ENCODE results near the gene SNCAIP. TPM values are rescaled to one million over a fixed set of nuclear protein-coding genes. Genes with fewer than 3 reads are reported as not detected.
"Not testable (repeated sequence)": the region's sequence is repeated elsewhere in the genome, so short reads cannot be mapped to it uniquely, and the experiment has no call there.

Gene SNCAIP
- polyA plus RNA-seq, 1 donor = 8.8 TPM

DNA sequence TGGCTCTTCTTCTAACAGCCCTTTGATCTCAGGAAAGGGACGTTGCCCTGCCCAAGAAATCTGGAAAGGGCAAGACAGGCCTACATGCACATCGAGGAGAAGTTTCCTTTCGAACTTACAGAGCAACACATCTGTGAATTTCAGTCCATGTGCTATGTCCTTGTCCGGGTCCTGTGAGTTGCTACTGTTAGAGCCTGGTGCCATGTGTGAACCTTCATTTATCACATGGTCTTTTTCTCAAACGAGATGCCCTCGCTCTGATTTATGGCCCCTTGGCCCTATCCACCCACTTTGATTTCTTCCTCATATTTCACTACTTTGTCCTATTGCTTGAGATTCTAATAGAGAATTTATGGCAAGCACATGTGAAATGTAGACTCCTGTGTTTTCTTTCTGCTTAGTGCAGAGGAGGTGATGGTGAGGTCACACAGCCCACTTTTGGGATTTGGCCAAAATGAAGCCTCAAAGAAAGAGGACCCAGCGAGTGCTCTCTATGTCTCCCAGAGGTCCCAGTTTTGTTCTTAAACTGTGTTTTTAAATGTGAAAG is 153.1 kb downstream of the SNCAIP start:
- DNase-seq (ENCODE audit: low read depth) = no peak

DNA sequence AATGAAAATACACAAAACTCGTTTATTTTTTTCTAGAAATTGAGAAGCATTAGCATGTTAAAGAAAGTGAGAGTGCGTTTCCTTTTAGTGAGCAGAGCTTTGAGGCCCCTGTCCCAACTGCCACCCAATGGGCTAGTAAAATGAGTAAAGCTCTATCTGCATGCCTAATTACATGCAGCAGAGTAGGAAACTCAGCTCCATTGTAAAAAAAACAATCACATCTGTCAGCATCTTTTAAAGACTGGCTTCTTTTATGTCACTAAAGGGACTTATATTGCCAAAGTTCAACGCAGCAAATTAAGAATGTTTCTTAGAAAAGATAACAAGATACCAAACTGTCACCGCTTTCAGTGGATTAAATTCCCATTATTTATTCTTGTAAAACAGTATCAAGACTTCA is 154.0 kb downstream of the SNCAIP start:
- DNase-seq (ENCODE audit: low read depth) = no peak

DNA sequence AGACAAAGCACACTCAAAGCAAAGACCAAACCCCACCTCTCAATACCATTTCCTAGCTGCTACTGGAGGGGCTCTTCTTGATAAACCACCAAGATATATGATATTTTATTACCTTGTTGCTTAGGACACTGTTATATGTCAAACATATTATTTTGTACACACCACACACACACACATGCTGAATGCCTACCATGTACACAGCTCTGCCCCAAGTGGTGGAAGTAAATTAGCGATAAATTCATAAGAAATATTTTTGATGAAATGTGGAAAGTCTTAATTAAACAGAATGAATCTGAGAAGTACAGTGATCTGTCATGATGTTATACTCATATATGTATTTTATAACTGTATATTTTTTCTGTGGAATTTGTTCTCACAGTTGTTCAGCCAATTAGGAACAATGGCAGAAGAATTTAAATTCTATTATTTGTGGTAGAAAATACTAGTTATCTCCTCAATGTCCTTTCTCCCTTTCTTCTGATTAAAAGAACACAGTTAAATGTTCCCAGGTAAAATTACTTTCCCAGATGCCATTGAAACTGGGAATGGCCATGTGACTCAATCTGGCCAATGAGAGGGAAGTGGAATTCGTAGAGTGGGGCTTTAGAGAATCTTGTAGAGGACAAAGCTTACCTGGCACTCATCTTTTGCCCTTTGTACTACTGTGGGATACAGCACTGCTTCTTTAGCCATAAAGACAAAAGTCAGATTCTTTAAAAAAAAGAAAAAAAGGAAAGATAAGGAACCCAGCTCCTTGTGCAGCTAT is 156.5 kb downstream of the SNCAIP start:
- DNase-seq (ENCODE audit: low read depth) = no peak

DNA sequence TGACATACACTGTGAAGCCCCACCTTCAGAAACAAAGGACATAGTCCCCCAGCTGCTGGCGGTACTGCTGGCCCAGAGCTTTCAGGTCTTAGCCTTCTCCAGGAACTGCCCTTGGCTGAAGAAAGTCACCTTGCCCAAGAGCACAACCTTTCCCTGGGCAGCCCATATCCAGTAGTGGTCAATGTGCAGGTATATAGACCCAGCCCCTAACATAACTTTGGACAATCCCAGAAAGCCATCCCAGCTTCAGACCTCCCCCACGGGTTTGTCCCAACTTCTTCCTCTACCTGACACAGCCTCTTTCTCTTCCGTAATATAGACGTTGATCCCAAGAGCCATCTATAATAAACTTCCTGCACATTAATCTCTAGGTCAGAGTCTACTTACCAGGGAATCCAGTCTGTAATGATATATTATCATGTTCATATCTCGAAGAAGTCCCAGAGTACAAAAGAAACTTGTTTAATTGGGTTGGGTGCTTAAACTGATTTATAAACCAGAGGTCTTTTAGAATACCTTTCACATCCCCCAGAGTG is 157.4 kb downstream of the SNCAIP start:
- no peak for DNase-seq (ENCODE audit: low read depth)

DNA sequence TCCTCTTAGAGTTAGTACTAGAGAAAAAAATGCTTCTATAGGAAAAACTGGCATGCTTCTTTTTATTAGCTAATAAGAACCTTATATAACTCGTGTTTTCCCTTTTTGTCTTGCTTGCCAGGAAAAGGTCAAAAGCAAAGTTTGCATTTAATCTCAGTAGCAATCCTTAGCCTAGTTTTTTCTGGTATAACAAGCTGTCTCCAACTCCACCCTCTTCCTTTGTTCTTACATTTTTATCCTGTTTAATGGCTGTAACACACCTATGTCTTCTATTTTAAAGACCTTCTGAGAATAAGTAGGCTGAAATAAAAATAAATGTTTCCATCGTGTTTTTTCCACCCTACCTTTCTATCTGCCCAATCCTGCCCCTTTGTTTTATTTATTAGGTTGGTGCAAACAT is 158.3 kb downstream of the SNCAIP start:
- no peak for DNase-seq (ENCODE audit: low read depth)

DNA sequence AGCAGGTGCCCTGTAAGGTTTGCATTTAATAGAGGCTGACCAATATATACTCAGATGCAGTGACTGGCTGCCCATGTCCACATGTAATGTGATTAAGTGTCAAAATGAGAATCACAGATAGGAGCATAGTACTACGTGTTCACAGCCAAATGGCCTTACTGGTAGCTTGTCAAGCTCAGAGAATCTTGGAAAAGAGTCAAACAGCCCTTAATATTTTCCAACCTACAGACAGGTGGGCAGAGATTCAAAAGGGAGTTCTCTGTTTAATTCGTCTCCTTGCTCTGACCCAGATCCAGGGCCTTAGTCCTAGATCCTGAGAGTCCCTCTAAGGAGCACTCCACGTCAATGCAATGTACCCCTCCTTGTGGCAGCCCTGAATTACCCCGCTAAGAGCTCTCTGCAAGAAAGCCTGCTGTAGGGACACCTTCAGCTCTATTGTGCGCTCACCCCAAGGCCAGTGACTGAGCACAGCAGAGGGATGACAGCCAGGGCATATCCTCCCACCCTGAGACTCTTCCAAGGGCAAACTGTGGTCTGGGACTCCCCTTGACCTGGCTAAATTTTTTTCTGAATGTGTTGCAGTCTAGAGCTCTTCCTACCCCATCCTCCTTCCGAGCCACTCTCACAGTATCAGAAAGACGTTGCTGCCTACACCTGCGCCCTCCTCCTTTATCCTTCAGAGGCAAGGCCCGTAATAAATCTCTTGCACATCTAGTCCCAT is 159.2 kb downstream of the SNCAIP start:
- DNase-seq (ENCODE audit: low read depth) = no peak

DNA sequence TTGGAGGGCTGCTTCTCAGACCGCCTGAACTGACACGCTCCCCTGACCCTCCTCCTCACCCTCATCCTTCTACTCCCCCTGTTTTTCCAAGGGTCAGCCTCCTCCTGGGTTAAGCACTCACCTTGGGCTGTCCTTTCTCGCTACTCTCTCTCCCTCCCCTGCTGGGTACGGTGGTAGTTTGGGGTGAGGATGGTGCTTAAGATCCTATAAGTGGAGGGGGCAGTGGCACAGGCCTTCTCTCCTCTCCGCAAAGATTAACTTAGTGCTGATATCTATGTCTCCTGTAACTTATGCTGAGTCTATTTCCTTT is 159.7 kb downstream of the SNCAIP start:
- DNase-seq (ENCODE audit: low read depth) = no peak

DNA sequence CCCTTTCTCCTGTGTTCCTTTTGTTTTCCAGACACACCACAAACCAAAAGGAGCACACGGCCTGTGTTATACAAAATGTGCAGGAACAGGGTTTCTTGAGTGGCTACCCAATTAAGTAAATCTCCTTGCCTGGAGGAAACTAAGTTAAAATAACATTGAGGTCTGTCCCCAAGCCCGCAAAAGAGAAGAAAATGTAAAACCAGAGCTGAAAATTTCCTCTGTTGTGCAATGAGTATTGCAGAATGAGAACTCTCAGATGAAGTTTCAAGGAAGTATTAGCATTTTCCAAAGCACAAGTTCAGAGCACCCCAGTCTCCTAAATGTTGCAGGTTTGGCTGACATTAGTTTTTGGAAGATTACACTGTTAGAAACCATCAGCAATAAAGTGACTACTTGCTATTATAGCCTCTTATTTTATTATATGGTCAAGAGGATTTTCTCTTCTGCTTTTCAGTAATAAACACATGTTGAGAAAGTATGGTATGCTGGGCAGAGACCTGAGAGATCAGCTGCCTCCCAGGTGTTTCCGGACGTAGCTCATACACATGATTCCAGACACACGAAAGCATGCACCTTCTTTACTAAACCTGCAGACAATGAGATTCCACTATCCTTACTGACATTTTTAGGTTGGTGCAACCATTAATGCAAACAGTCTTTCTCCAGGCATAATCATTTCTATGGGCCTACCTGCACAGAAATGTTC is 161.3 kb downstream of the SNCAIP start:
- no peak for DNase-seq (ENCODE audit: low read depth)

DNA sequence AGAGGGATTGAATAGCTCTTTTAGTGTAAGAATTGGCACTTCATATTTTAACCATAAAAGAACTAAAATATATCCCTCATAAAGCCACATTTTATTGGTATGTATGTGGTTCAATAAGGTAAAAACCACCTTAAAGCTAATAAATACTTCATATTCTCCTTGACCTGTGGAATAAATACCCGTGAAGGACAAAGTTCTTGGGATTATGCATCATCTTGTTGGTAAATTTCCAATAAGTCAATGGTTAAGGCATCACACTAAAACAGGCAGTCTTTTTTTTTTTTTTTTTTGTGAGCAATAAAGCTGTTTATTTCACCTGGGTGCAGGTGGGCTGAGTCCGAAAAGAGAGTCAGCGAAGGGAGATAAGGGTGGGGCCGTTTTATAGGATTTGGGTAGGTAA is 161.9 kb downstream of the SNCAIP start:
- no peak for DNase-seq (ENCODE audit: low read depth)

DNA sequence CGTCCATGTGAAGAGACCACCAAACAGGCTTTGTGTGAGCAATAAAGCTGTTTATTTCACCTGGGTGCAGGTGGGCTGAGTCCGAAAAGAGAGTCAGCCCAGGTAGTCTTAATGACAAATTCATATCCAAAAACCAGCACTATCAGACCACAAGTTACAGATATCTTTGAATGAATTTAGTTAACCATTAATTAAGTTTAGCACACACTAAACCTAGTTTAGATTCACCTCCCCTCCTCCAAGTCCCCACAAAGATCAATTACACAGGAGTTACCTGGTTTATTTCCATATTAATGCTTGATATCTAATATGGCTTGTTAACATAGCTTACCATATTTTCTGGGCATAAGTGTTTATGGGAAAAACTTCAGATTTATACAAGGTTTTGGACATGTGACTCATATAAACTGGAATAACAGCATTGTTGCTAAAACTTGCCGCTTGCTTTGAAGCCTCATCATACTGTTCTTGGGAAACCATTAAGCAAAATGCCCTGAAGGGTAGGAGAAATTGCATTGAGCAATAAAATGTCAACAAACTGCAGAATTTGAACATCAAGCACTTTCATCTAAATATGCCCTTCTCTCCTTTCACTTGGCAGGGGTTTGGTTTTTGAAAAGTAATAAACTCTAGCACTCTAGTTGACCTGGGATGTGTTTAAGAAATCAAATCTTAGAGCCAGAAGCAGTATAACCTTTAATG is 166.9 kb downstream of the SNCAIP start:
- DNase-seq (ENCODE audit: low read depth) = no peak

DNA sequence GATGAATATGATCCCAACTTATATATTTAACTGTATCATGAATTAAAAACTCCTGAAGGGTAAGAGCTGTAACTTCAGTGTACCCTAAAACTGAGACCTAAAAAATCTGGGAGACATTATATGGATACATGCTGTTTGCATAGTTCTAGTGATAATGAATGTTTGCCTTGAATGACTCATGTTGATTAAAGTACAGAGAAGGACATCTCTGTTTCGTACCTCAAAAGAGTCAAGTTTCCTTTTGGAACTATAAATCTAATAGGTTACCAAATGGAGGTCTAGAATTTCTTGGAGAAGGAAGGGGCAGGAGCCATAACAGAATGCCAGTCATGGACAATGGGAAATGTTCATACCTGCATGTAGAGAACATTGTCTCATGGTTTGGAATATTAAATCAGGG is 168.1 kb downstream of the SNCAIP start:
- no peak for DNase-seq (ENCODE audit: low read depth)

DNA sequence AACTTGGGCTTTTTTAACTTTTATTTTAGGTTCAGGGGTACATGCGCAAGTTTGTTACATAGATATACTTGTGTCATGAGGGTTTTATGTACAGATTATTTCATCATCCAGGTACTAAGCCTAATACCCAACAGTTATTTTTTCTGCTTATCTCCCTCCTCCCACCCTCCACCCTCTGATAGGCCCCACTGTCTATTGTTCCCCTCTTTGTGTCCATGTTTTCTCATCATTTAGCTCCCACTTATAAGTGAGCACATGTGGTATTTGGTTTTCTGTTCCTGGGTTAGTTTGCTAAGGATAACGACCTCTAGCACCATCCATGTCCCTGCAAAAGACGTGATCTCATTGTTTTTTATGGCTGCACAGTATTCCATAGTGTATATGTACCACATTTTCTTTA is 172.1 kb downstream of the SNCAIP start:
- DNase-seq (ENCODE audit: low read depth) = no peak

DNA sequence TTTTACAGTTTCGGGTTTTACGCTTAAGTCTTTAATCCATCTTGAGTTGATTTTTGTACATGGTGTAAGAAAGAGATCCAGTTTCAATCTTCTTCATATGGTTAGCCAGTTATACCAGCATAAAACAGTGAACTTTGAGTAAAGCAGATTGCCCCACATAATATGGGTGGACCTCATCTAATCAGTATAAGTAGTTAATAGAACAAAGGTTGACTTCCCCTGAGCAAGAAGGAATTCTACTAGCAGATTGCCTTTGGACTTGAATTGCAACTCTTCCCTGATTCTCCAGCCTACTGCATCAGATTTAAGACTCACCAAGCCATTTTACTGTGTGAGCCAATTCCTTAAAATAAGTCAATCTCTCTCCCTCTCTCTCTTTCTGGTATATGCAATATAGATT is 173.2 kb downstream of the SNCAIP start:
- no peak for DNase-seq (ENCODE audit: low read depth)

DNA sequence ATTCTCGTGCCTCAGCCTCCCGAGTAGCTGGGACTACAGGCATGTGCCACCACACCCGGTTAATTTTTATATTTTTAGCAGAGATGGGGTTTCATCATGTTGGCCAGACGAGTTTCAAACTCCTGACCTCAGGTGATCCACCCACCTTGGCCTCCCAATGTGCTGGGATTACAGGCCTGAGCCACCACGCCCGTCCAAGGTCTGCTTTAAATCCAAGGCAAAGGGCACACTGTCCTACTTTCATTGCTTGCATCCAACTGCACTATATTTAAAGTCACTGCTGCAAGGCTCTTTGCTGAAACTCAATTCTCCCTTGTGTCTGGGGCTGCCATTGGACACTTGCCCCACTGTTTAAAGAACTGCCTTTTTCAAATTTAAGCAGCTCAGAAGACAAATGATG is 174.6 kb downstream of the SNCAIP start:
- not testable (repeated sequence) for DNase-seq (ENCODE audit: low read depth)

DNA sequence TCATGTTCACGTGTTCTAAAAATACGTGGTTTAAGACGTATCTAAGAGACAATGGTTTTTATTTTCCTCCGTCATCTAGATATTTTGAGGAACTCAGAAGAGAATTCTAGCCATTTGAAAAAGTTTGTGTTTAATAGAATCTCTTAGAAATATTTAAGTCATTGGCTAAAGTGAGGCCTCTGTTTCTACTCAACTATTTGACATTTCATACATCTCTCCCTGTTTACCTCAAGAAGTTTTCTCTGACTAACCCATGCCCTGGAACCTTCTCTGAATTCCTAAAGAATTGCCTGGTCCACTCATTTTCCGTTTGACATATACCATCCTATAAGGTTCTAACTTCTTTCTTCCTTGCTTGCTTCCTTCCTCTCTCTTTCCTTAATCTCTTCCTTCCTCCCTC is 178.7 kb downstream of the SNCAIP start:
- no peak for DNase-seq (ENCODE audit: low read depth)

DNA sequence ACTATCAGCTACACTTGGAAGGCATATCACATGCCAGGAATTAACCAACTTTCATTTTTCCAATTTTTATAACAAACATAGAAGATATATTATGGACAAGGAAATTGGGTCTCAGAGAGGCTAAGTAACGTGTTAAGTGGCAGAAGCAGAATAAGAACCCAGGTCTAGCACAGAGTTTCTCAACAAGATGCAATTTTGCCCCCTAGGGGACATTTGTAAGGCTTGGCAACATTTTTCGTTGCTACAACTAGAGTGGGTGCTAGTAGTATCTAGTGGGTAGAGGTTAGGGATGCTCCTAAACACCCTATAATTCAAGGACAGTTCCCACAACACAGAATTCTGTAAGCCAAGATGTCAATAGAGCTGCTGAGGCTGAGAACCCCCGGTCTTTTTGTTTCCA is 180.6 kb downstream of the SNCAIP start:
- no peak for DNase-seq (ENCODE audit: low read depth)

DNA sequence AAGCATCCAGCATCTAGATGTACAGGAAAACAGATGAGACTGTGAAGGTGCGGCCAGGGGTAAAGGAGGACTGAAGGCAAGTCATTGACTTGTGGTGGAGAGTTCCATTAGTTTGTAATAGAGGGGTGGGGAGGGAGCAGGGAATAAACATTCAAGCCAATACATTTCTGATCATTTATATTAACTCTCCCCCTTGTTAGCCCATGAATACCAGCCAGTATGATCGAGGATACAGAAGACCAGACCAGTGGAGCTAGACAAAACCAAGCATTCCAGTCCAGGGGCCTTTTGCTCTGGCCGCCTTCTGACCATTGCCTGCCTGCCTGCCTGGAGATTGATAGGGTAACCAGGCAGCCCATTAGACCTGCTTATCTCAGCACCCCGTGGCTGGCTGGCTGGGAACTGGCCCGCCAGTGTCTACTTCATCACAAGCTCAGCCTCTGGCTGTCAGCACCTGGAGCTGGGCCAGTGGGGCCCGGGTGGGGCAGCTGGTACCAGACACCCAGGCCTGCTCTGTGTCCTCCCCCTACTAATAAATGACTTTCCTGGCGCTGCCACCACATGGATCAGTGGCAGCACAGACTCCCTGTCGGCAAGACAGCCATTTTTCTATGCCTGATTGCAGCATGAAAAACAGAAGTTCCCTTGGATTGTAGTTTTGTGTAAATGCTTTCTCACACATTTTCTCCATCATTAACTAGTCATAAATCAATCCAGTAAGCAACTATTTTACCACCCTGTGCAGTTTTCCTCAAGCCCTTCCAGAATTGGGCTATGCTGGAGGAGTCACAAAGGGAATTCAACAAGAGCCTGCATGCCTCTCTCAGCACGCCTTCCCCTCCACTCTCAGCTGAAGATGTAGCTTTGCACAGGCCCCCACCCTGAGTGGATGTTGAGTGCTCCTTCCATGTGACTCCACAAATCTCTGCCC is 181.3 kb downstream of the SNCAIP start:
- no peak for DNase-seq (ENCODE audit: low read depth)

DNA sequence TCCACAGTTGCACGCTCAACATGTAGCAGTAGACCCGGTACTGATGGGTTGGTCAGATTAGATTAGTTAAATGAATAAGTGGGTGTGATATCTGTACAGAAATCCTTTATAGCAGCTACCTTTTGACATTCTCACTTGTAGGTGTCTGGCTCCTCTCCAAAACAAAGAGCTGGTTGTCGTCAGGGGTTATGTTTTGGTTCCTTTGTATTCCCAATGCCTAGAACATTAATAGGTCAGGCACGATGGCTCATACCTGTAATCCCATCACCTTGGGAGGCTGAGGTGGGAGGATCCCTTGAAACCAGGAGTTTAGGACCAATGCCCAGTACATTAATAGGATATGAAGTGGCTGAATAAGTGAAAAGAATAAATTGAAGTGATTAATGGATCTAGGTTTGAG is 182.1 kb downstream of the SNCAIP start:
- DNase-seq (ENCODE audit: low read depth) = no peak

DNA sequence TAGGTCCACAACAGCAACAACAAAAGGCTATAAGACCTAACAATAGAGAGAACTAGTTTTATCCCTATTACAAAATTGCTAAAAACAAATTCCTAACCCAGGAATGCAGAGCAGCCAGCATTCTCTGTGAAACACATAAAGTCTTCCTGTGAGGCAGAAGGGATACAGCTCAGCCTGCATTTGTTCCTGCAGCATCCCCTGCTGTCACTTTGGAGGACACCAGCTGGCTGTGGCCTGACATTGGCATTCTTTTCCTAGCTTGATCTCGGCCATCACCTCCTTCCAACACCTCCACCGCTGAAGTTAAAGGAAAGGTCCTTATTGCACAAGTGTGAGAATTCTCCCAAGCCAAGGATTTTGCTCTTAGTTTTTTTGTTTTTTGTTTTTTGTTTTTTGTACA is 186.1 kb downstream of the SNCAIP start:
- DNase-seq (ENCODE audit: low read depth) = no peak

DNA sequence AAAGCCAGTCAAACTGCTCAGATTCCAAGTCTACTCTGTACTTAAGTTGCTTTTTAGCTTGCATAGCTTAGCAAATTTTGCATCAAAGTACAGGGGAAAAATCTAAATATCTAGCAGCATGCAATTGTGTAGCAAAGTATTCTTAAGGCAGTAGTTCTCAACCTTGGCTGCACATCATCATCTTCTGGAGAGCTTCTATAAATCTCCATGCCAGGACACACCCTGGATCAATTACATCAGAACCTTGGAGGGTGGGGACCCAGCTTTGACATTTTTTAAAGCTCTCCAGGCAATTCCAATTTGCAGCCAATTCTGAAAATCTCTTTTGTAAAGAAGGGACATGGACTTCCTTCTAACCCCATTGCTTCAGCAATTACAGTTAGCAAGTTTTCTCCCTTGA is 187.5 kb downstream of the SNCAIP start:
- no peak for DNase-seq (ENCODE audit: low read depth)
